Lower leg skin (tissue), 3 donors: ENCODE data around the gene H19.

ENCODE experiments used
- CTCF ChIP-seq, 3 donors: fragments of 450-650 bp; IDR thresholded peaks; one replicate each; pipeline ENCODE4 v1.5.1; 2016; ENCODE audit warnings: antibody characterized with exemption in 3 of 3, mild to moderate bottlenecking in 3 of 3, moderate library complexity in 2 of 3
- POLR2A ChIP-seq, 2 donors: fragments of 450-650 bp; IDR thresholded peaks; one replicate each; pipeline ENCODE4 v1.6.1; 2016 to 2017; ENCODE audit warnings: antibody characterized with exemption in 2 of 2, mild to moderate bottlenecking in 1 of 2, moderate library complexity in 1 of 2

- TF ChIP-seq POLR2A (IDR thresholded peaks at IDR 0.05) = no peak
- TF ChIP-seq CTCF (IDR thresholded peaks at IDR 0.05) = no peak
Measured at GRCh38 chr11:1966531-1966930, 31.1 kb downstream of the H19 start.
